NCI-H2227 treated with DMSO at 0.1 percent for 48 hours (cell line): Measurements from ENCODE around the gene BCL2L11.

Experiments used
- DNase-seq: peaks from one replicate; lab custom pipeline; 2025; lab: John Stamatoyannopoulos, UW

Gene BCL2L11

DNA sequence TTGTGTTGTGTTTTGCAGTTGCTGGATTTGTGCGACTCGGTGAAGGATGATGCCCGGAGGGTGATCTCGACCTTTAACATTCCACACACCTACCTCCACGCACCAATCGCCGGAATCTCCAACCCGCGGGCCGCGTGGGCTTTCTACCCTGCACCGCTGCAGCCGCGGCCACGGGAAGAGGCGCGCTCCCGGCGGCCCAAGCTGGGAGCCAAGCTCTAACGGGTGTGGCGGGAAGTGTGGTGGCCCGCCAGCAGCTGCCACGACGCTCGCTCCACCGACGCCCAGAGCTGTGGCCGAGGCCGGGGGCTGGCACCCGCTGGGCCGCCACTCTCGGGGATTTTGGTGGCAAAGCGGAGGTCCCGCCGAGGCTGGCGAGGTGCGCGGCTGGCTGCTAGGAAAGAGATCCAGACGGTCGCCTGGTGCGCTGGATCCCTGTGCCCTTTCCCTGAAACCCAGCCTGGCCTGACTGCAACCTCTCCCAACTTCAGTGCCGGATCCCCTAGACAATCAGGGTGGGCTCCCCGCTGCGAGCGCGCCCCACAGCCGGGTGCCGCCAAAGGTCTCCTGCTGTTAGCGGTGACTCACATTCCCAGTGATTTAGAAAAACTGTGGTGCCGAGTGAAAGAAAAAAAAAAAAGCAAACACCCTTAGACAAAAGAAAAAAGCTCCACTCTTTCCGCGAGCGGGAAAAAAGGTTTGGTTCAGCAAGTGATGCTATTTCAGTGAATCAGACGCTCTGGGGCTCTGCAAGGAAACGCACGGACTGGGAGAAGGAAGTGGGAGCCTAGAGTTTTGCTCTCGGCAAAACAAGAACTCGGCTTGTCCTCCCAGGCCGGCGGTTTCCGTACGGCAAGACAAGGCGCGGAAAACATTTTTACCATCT lies 2.9 kb upstream of the BCL2L11 start:
- DNase-seq = no peak

- DNase-seq = no peak
Measured at GRCh38 chr2:111118481-111118980, 2.2 kb upstream of the BCL2L11 start.

DNA sequence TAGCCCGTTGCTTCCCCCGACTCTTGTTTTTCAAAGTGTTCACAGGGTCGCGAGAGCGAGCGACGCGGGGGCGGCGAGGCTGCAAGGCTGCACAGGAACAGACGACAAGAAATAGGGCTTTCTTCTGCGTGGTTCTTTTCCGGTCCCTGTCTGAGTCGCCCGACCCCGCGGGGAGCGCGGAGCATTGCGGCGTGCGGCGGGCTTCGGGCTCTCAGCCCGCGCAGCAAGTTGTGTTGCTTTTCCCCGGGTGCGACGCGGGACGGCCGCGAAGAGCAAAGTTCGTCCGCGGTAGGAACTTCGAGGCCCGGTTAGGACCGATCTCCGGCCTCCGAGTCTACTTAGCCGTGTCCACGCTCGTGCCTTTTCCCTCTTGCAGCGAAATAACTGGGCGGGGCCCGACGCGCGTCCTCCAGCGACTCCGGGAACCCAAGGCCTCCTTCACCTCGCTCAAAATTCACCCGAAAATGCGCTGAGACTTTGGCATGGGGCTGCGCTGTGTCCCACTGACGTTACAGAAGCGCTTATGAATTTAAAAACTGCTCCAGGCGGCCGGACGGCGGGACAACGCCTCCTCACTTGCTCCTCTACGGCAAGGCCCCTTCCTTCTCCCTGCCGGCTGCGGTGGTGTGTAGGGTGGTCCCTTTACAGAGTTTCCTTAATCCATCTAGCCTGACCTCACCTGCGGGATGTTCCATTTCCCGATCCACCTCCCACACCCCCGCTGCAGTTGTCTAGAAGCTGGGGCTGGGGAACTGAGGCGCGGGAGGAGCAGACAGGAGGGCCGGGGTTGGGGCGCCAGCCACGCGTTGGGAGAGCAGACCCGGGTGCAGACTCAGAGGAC lies 1.5 kb upstream of the BCL2L11 start:
- no peak for DNase-seq

DNA sequence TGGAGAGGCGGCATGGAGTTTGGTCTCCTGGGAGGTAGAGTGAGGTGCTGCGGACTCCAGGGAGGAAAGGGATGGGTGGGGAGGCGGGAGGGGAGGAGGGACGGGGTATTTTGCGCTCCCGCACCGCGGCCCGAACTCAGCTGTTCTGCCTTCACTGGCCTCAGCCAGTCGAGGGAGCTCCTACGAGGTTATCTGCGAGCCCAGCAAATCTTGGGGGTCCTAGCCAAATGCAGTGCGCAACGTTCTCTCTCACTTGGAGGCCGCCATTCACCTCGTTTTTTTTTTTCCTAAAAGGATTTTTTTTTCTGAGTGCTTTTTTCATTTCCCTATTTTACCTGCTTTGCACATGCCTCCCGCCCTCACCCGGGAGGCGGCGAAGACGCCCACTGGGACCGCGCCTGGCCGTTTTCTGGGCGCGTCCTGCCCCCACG lies 877 bp upstream of the BCL2L11 start:
- DNase-seq = no peak

GRCh38 chr2:111121028-111121827 lies 514 bp downstream of the BCL2L11 start:
- DNase-seq = peak; percentile 37

GRCh38 chr2:111121828-111122630 lies 1.3 kb downstream of the BCL2L11 start:
- DNase-seq = peak; percentile 82

DNA sequence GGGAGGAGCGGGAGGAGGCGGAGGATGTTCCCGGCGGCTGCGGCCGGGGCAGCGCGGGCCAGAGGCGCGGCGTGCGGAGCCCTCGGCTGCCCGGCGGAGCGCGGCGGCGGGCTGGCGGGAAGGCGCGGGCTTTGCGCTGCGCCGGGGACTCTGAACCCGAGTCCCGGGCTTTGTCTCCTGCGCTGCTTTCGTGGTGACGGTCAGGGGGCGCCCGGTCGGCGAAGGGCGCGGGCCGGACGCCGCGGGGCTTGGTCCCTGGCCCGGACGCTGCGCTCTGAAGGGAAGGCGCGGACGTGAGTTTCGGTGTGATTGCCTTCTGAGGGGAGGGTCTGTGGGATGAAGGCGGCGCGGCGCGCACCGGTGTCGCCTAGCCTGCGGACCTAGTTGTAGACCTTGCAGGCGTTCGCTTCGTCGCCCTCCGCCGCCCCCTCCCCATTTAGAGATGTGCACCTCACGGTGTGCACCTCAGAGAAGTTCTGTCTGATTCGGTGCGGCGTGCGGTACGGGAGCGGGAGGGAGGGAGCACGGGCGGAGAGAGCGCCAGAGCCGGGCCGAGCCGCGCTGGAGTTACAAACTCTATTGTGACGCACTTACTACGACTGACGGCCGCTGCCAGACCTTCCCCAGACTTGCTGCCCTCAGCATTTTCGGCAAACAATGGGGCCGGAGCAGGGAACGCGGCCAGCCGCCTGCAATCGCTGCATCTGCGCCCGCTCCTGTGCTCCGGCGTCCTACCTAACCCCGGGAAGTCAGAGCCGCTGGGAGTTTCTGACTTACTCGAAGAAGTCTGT lies 2.1 kb downstream of the BCL2L11 start:
- peak; percentile 58 for DNase-seq

DNA sequence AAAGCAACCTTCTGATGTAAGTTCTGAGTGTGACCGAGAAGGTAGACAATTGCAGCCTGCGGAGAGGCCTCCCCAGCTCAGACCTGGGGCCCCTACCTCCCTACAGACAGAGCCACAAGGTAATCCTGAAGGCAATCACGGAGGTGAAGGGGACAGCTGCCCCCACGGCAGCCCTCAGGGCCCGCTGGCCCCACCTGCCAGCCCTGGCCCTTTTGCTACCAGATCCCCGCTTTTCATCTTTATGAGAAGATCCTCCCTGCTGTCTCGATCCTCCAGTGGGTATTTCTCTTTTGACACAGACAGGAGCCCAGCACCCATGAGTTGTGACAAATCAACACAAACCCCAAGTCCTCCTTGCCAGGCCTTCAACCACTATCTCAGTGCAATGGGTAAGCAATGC lies 3.0 kb downstream of the BCL2L11 start:
- no peak for DNase-seq

- no peak for DNase-seq
Measured at GRCh38 chr2:111126581-111126980, 5.9 kb downstream of the BCL2L11 start.

DNA sequence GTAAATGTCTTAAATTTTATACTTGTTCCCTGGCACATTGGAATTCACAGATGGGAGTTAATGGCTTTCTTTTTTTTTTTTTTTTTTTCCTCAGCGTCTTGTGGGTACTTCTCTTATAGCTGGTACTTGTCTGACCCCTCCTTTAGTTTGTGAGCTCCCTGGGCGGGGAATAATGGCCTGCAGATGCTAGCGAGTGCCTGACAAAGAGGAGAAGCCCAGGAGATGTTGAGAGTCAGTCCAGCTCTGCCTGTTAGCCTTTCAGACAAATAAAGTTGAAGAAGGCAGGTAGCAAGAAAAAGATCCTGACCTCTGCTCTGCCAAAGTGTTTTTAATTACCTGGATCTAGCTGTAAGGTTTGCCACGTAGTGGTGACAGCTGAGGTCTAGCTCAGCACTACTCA lies 6.6 kb downstream of the BCL2L11 start:
- peak; percentile 57 for DNase-seq

GRCh38 chr2:111128096-111128495 lies 7.4 kb downstream of the BCL2L11 start:
- DNase-seq = no peak

DNA sequence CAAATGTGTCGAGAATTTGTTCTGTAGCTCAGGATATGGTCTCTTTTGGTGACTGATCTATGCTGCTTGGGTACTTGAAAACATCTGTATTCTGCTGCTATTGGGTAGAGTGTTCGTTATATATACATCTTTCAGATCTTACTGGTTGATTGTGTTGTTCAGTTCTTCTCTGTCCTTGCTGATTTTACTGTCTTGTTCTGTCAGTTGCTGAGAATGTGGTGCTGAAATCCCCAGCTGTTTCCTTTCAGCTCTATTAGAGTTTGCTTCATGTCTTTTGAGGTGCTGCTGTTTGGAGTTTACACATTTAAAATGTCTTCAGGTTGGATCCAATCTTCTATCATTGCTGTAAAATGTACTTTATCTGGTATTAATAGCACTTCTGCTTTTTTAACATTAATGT lies 12.9 kb downstream of the BCL2L11 start:
- no peak for DNase-seq

GRCh38 chr2:111134055-111134454 lies 13.3 kb downstream of the BCL2L11 start:
- no peak for DNase-seq

DNA sequence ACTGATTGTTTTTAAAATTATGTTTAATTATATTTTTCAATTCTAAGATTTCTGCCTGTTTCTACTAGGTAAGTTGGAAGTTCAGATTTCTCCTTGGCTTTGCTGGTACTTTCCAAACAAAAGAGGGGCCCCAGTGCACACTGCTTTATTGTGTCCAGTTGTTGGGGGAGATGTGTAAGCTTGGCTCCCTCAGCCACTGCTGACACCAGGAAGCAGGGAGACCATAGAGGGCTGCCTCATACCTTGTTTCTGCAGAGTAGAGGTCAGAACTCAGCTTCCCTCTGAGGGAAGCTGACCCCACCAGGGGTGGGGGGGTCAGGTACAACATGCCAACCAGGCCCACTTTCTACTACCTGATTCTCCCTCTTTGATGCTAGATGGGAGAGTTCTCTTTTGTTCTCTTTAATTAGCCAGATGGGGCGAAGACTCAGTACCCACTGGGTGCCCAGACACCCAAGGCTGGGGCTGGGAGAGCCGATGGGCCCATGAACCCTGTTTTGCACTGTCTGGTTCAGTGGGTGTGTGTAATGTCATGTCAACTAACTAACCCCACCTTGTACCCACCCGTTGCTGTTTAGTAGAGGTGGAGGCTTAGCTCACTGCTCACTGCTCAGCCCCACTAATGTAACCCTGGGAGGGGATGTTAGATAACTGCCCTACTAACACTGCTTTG lies 14.7 kb downstream of the BCL2L11 start:
- no peak for DNase-seq

- no peak for DNase-seq
Measured at GRCh38 chr2:111135910-111136297, 15.2 kb downstream of the BCL2L11 start.

GRCh38 chr2:111138839-111139238 lies 18.1 kb downstream of the BCL2L11 start:
- DNase-seq = no peak

GRCh38 chr2:111139637-111140317 lies 19.1 kb downstream of the BCL2L11 start:
- no peak for DNase-seq

DNA sequence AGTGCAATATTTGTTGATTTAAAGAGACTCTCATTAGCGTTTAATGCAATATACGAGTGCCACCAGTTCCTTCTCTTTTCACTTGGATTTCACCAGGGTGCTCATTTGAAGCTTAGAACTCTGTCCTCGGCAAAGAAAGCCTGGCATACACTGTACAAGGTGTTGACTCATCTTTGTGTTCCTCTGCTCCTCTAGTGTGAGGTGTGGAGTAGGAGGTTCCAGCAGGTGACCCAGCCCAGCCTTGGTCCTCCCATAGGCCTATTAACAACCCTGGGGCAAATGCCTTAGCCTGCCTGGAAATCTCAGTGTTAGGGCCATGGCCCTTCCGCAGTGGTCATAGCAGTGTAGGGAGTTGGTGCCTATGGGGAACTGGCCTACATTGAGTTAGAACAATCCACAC lies 20.1 kb downstream of the BCL2L11 start:
- DNase-seq = no peak

DNA sequence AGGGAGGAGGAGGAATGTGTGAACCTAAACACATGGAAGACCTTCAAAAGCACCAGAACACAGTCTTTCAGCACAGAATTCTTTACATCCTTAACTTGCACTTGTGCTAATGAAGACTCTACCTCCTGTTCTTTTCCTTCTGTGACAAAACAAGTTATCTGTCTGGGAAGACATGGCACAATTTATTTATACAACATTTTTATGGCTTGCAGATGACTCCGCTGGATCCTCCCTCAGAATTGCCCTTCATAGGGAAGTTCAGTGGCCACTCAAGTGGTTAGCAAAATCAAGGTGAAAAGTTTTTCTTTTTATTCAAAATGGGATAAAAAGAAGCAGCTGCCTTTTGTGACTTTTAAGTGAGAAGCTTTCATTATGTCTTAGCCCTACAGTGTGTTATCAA lies 21.4 kb downstream of the BCL2L11 start:
- DNase-seq = no peak
